K562 (cell line): ENCODE measurements around the gene CEACAM21. TPM values are rescaled to one million over a fixed set of nuclear protein-coding genes. Genes with fewer than 3 reads are reported as not detected.

Source experiments
- ATAC-seq: fragments of 200-7000 bp; cut with Tn5 transposase; 3 replicates; pipeline ENCODE4 v1.9.1; 2020; ENCODE audit warnings: moderate library complexity
- BruUV-seq: library from RNA; stranded (reverse); fragments of 400-500 nt; replicated peaks from 2 replicates; lab custom pipeline; 2021; lab: Mats Ljungman, UMichigan
- CTCF ChIA-PET: fragments of 300-600 bp; formaldehyde crosslinking; extraction: SDS; loops from one replicate; lab custom pipeline; 2021; ENCODE audit warnings: low intra/inter-chr PET ratio; lab: Yijun Ruan, JAX
- POLR2A ChIA-PET: fragments of 300-600, 350-650 bp; sonication (Branson Sonifier 250); formaldehyde crosslinking; extraction: SDS; loops from one replicate; lab custom pipeline; 2021; ENCODE audit warnings: antibody characterized with exemption, inconsistent platforms; lab: Yijun Ruan, JAX
- DNase-seq, 4 experiments: peaks; one replicate each; pipeline versions ENCODE4 v3.0.0 to v3.0.0-alpha.2; 2011 to 2018; ENCODE audit warnings: low spot score in 3 of 4, mixed read lengths in 3 of 4; ENCODE audit errors: extremely low read depth in 1 of 4
- FAIRE-seq: peaks from 2 replicates; lab custom pipeline; 2011; peaks lifted over from hg19 to GRCh38; lab: Jason Lieb, UNC
- H2AFZ ChIP-seq: 2 replicates; pipeline ENCODE4 v1.6.0; 2011; ENCODE audit warnings: low read depth, low read length, control low read depth, inconsistent platforms
- H3K27ac ChIP-seq: fragments of 200-600 bp; 3 replicates; pipeline ENCODE4 v1.8.0; 2011; ENCODE audit warnings: low read depth, mild to moderate bottlenecking, control low read depth, inconsistent platforms, low read length, moderate library complexity, mixed read lengths; ENCODE audit errors: extremely low read depth
- H3K27me3 ChIP-seq, 2 experiments: fragments of 300-600 bp in 1 of 2; 2 replicates in 1 of 2; 3 replicates in 1 of 2; pipeline versions ENCODE4 v1.6.0 to v1.8.0; 2011; ENCODE audit warnings: inconsistent platforms in 2 of 2, low read length in 2 of 2, mild to moderate bottlenecking in 1 of 2, mixed read lengths in 1 of 2, moderate library complexity in 1 of 2; ENCODE audit not compliant: control insufficient read depth in 2 of 2, insufficient read depth in 2 of 2
- H3K36me3 ChIP-seq: fragments of 300-600 bp; 3 replicates; pipeline ENCODE4 v1.8.0; 2011; ENCODE audit warnings: mild to moderate bottlenecking, low read length, inconsistent platforms; ENCODE audit not compliant: control insufficient read depth, insufficient read depth
- H3K4me1 ChIP-seq, 2 experiments: fragments of 200-600 bp in 1 of 2; replicated peaks in 1 of 2; 2 replicates in 1 of 2; 3 replicates in 1 of 2; pipeline versions ENCODE4 v1.5.1 to v1.8.0; 2011; ENCODE audit warnings: inconsistent platforms in 2 of 2, low read length in 2 of 2, mild to moderate bottlenecking in 1 of 2, mixed read lengths in 1 of 2, moderate library complexity in 1 of 2; ENCODE audit not compliant: control insufficient read depth in 2 of 2, insufficient read depth in 2 of 2
- H3K4me2 ChIP-seq: 2 replicates; pipeline ENCODE4 v1.6.1; 2011; ENCODE audit warnings: low read length, control low read depth, inconsistent platforms, mixed read lengths; ENCODE audit not compliant: insufficient read depth
- H3K4me3 ChIP-seq: fragments of 200-600 bp; sonication (generic), shearing (Covaris generic); 2 replicates; pipeline ENCODE4 v1.5.1; 2016; ENCODE audit warnings: control low read depth, inconsistent platforms
- H3K79me2 ChIP-seq: fragments of 200-600 bp; 3 replicates; pipeline ENCODE4 v1.8.0; 2011; ENCODE audit warnings: low read length, inconsistent platforms; ENCODE audit not compliant: control insufficient read depth, insufficient read depth
- H3K9ac ChIP-seq, 2 experiments: 2 replicates each; pipeline versions ENCODE4 v1.6.0 to v1.6.1; 2011; ENCODE audit warnings: low read depth in 2 of 2, low read length in 2 of 2, control low read depth in 1 of 2, inconsistent platforms in 1 of 2, mild to moderate bottlenecking in 1 of 2, mixed read lengths in 1 of 2; ENCODE audit not compliant: insufficient read depth in 1 of 2
- H3K9me1 ChIP-seq: one replicate; pipeline ENCODE4 v1.6.0; 2011; ENCODE audit warnings: inconsistent platforms, mild to moderate bottlenecking, low read length, moderate library complexity; ENCODE audit not compliant: control insufficient read depth, insufficient read depth
- H3K9me3 ChIP-seq: replicated peaks from 2 replicates; pipeline ENCODE4 v1.5.1; 2011; ENCODE audit warnings: low read depth, low read length, inconsistent platforms; ENCODE audit not compliant: control insufficient read depth, insufficient read depth
- H4K20me1 ChIP-seq: replicated peaks from 2 replicates; pipeline ENCODE4 v1.6.1; 2011; ENCODE audit warnings: low read length, inconsistent platforms, mixed read lengths; ENCODE audit not compliant: control insufficient read depth, insufficient read depth
- ARID3B ChIP-seq: fragments of 250-450 bp; sonication (Bioruptor Pico); IDR thresholded peaks from 2 replicates; pipeline ENCODE4 v1.4.0; 2020; ENCODE audit warnings: borderline replicate concordance
- BCL6 ChIP-seq: fragments of 250-450 bp; sonication (Bioruptor Pico); IDR thresholded peaks from 2 replicates; pipeline ENCODE4 v1.4.0; 2020
- CBFA2T2 ChIP-seq: fragments of 450-650 bp; conservative IDR thresholded peaks from 2 replicates; pipeline ENCODE4 v1.6.1; 2017; ENCODE audit warnings: mild to moderate bottlenecking
- DDX20 ChIP-seq: fragments of 450-650 bp; IDR thresholded peaks from 2 replicates; pipeline ENCODE4 v1.6.1; 2016; ENCODE audit warnings: missing genetic modification characterization, low read depth, mild to moderate bottlenecking, missing compliant biosample characterization, moderate library complexity
- FOS ChIP-seq: IDR thresholded peaks from 3 replicates; pipeline ENCODE4 v1.6.1; 2011; ENCODE audit not compliant: insufficient read length; ENCODE audit errors: extremely low read depth
- HCFC1 ChIP-seq: IDR thresholded peaks from 2 replicates; pipeline ENCODE4 v1.6.1; 2012; ENCODE audit warnings: low read depth, low read length, improper control_type of control experiment
- PHF21A ChIP-seq: fragments of 450-650 bp; IDR thresholded peaks from 2 replicates; pipeline ENCODE4 v1.6.1; 2017; ENCODE audit warnings: low read depth, borderline replicate concordance
- RUNX1 ChIP-seq: sonication (generic); IDR thresholded peaks from 2 replicates; pipeline ENCODE4 v1.6.1; 2016; ENCODE audit warnings: antibody characterized with exemption, low read depth
- SMARCC2 ChIP-seq: fragments of 450-650 bp; IDR thresholded peaks from 2 replicates; pipeline ENCODE4 v1.6.1; 2017; ENCODE audit warnings: antibody characterized with exemption, moderate library complexity, mild to moderate bottlenecking, low read depth
- TAF1 ChIP-seq: IDR thresholded peaks from 2 replicates; pipeline ENCODE4 v1.6.1; 2011; ENCODE audit warnings: mild to moderate bottlenecking, low read length, moderate library complexity; ENCODE audit not compliant: insufficient read depth, control insufficient read depth, severe bottlenecking; ENCODE audit errors: extremely low read depth
- ZNF140 ChIP-seq: fragments of 250-450 bp; sonication (Bioruptor Pico); IDR thresholded peaks from 2 replicates; pipeline ENCODE4 v1.8.0; 2021; ENCODE audit warnings: moderate library complexity, mild to moderate bottlenecking, inconsistent platforms
- ZNF23 ChIP-seq: fragments of 250-450 bp; sonication (Bioruptor Pico); IDR thresholded peaks from 2 replicates; pipeline ENCODE4 v1.4.0; 2020; ENCODE audit warnings: mild to moderate bottlenecking
- ZNF609 ChIP-seq: sonication (generic); formaldehyde crosslinking; IDR thresholded peaks from 2 replicates; pipeline ENCODE4 v1.8.1; 2023; ENCODE audit warnings: missing genetic modification reagents, mild to moderate bottlenecking, borderline replicate concordance
- ZNF717 ChIP-seq: fragments of 250-450 bp; sonication (Bioruptor Pico); IDR thresholded peaks from 2 replicates; pipeline ENCODE4 v1.5.0; 2021
- WGBS: fragments of 100-300 bp; shearing (Covaris generic); methylation state at CpG from one replicate; pipeline ENCODE4 v1.1.6; 2016; ENCODE audit warnings: low coverage, mixed read lengths; ENCODE audit not compliant: insufficient coverage; ENCODE audit errors: missing lambda C conversion rate; 5-methylcytosine and 5-hydroxymethylcytosine counted together
- in situ Hi-C: fragments of 300-500 bp; cut with MboI; formaldehyde crosslinking; loops from 4 replicates; pipeline ENCODE4 v1.15.0; 2018; ENCODE audit warnings: inconsistent platforms, mixed read lengths
- intact Hi-C: fragments of 100-400 bp; cut with micrococcal nuclease; formaldehyde crosslinking; loops from 2 replicates; pipeline ENCODE4 v1.14.2; 2022
- polyA plus RNA-seq, 8 experiments: library from polyadenylated mRNA; depleted of rRNA in 4 of 8; stranded (reverse) in 5 of 8; unstranded in 3 of 8; fragments of >200 nt; fragmentation: Nextera tagmentation in 2 of 8; fragmentation: Illumina TruSeq in 1 of 8; extraction: Ambion mirVana in 2 of 8; extraction: Trizol in 1 of 8; gene quantifications; 2 replicates each; pipeline versions ENCODE4 v1.2.1 to v1.2.3, GENCODE V29; 2011 to 2014; ENCODE audit warnings: inconsistent platforms in 1 of 8, missing spikeins in 1 of 8
- total RNA-seq, 7 experiments: library from RNA; depleted of rRNA in 6 of 7; stranded (reverse); fragments of >200 nt in 6 of 7; fragmentation: Illumina TruSeq in 2 of 7; extraction: Trizol in 2 of 7; gene quantifications; 2 replicates each; pipeline versions ENCODE4 v1.2.1 to v1.2.3, GENCODE V29; 2011 to 2021; ENCODE audit warnings: low replicate concordance in 1 of 7
- TF ChIP-seq, protein P1 (sequence below): fragments of 450-650 bp; formaldehyde crosslinking; IDR thresholded peaks from 2 replicates; pipeline ENCODE4 v1.4.0; 2022; ENCODE audit warnings: missing genetic modification characterization

Gene CEACAM21
- total and polyA plus RNA-seq, 9 of the 15 experiments (the other 6 are each of a cell fraction or from before 2014, with no cell fraction given) = 0.06 to 0.40 (median 0.18) TPM; not detected in 1

DNA sequence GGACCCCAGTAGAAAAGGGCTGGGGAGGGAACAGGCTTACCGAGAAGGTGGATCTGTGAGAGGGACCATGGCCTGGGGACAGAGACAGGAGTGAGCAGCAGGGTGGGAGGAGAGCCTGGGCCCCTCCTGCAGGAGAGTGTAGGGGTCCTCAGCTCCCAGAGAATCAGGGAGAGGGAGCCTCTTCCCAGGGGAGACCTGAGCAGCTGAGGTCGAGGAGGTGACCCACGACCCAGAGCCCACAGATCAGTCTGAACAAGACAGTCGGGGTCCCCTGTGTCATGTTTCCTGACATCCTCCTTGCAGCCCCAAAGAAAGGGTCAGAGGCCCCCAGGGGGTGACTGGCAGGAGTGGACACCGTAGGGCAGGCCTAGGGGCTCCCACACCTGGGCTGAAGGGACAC is 44.2 kb downstream of the CEACAM21 start:
- in situ Hi-C loops (no loop called here), intact Hi-C loops (no loop called here)
- FAIRE-seq (no peak), DNase-seq (no peak), ATAC-seq (no peak)
- Histone ChIP-seq H3K27ac (no peak overlapping the region), H3K9ac (no peak overlapping the region), H3K36me3 (no peaks in the 10 kb centered on the region), H4K20me1 (peaks cover 6% of the 10 kb centered on the region; the same call in 1 of the 2 replicates), H3K4me3 (no peak overlapping the region), H3K27me3 (peaks cover 0 to 10% of the 10 kb centered on the region in 2 experiments; a peak in 1 of 5 replicates), H3K4me2 (no peak overlapping the region), H2AFZ (no peak overlapping the region), H3K9me3 (no peaks in the 10 kb centered on the region), H3K9me1 (peaks cover 3% of the 10 kb centered on the region), H3K79me2 (no peaks in the 10 kb centered on the region), H3K4me1 (no peaks in the 10 kb centered on the region)
- BruUV-seq = no TSS peak
- ChIA-PET POLR2A (interaction anchor here (1.0 kb wide), 1 partner anchor 191 kb away, joined by 3 read pairs; no protein-coding TSS in a partner anchor), CTCF (no interaction called here)
- WGBS = 0% methylated on average over 5 of the region's 5 CpGs
- TF ChIP-seq PHF21A = no peak
- TF ChIP-seq DDX20 = no peak
- no peak for TF ChIP-seq SMARCC2
- TF ChIP-seq BCL6 (CRISPR knock-in tag) = no peak
- TF ChIP-seq ZNF609 (CRISPR knock-in tag) = no peak
- TF ChIP-seq CBFA2T2 = no peak
- no peak for TF ChIP-seq TAF1
- no peak for TF ChIP-seq ZNF140
- TF ChIP-seq ZNF717 = no peak
- no peak for TF ChIP-seq ZNF23 (CRISPR knock-in tag)
- TF ChIP-seq RUNX1 = no peak
- TF ChIP-seq HCFC1 = no peak
- TF ChIP-seq, protein P1, sequence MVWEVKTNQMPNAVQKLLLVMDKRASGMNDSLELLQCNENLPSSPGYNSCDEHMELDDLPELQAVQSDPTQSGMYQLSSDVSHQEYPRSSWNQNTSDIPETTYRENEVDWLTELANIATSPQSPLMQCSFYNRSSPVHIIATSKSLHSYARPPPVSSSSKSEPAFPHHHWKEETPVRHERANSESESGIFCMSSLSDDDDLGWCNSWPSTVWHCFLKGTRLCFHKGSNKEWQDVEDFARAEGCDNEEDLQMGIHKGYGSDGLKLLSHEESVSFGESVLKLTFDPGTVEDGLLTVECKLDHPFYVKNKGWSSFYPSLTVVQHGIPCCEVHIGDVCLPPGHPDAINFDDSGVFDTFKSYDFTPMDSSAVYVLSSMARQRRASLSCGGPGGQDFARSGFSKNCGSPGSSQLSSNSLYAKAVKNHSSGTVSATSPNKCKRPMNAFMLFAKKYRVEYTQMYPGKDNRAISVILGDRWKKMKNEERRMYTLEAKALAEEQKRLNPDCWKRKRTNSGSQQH = no peak
- TF ChIP-seq FOS = no peak
- TF ChIP-seq ARID3B (CRISPR knock-in tag) = no peak
